Measurements from ENCODE around the gene BAZ1B. TPM values are rescaled to one million over a fixed set of nuclear protein-coding genes. Genes with fewer than 3 reads are reported as not detected.

Gene BAZ1B
- total and polyA plus RNA-seq, 9 of the 15 experiments (the other 6 are each of a cell fraction or from before 2014, with no cell fraction given) = 15.0 to 134 (median 79.5) TPM

- TF ChIP-seq FUS (optimal IDR thresholded peaks at IDR 0.05; ENCODE audit: low read depth, low read length) (no peak), TSC22D4 (tag; IDR thresholded peaks at IDR 0.05) (no peak), TOE1 (IDR thresholded peaks at IDR 0.05; ENCODE audit: borderline replicate concordance) (no peak), TOE1 (CRISPR knock-in tag; IDR thresholded peaks at IDR 0.05; ENCODE audit: borderline replicate concordance, low read depth) (no peak), ZNF41 (CRISPR knock-in tag; conservative IDR thresholded peaks at IDR 0.05) (no peak)
These were observed 19.6 kb upstream of the BAZ1B start (continued) for GRCh38 chr7:73541722-73542121.

- H4K20me1 ChIP-seq (replicated peaks; ENCODE audit: control insufficient read depth, insufficient read depth, low read length) = peaks cover 3% of the 10 kb centered on the region; the same call in 1 of the 2 replicates
- H3K4me2 ChIP-seq (ENCODE audit: insufficient read depth, low read length) = no peak overlapping the region
- peak overlapping the region in 1 of 2 experiments; percentile 49; a peak in 1 of 4 replicates for H3K9ac ChIP-seq (ENCODE audit: insufficient read depth in 1 of 2, low read depth in 2 of 2, low read length in 2 of 2)
- H3K4me3 ChIP-seq = no peak overlapping the region
- FAIRE-seq = no peak
- no peak for ATAC-seq
- no peaks in the 10 kb centered on the region for H3K9me1 ChIP-seq (ENCODE audit: control insufficient read depth, insufficient read depth, low read length)
- ChIA-PET POLR2A (interaction anchor here (0.7 to 3.6 kb wide), 6 partner anchors 9 to 225 kb away, joined by 3 to 19 read pairs (median 4); partner anchors contain the start of gene BCL7B), CTCF (ENCODE audit: low intra/inter-chr PET ratio) (no interaction called here)
- H3K9me3 ChIP-seq (replicated peaks; ENCODE audit: control insufficient read depth, insufficient read depth, low read depth, low read length) = no peaks in the 10 kb centered on the region
- peaks cover 85% of the 10 kb centered on the region; the same call in 2 of the 3 replicates for H3K36me3 ChIP-seq (ENCODE audit: control insufficient read depth, insufficient read depth, low read length)
- DNase-seq (ENCODE audit: extremely low read depth in 1 of 4, low spot score in 3 of 4) = peak in 2 of 4 experiments; percentile 12 to 13
- 89% methylated on average over 13 of the region's 13 CpGs for WGBS (ENCODE audit: insufficient coverage, low coverage, missing lambda C conversion rate)
- H3K79me2 ChIP-seq (ENCODE audit: control insufficient read depth, insufficient read depth, low read length) = peaks cover 11% of the 10 kb centered on the region
- H3K4me1 ChIP-seq (replicated peaks in 1 of 2; ENCODE audit: control insufficient read depth in 2 of 2, insufficient read depth in 2 of 2, low read length in 2 of 2) = no peaks in the 10 kb centered on the region
- BruUV-seq (replicated peaks) = no TSS peak
- in situ Hi-C loops (cut with MboI) (no loop called here), intact Hi-C loops (cut with micrococcal nuclease) (no loop called here)
- H3K27ac ChIP-seq (ENCODE audit: extremely low read depth, low read depth, low read length) = no peak overlapping the region
- H2AFZ ChIP-seq (ENCODE audit: low read depth, low read length) = no peak overlapping the region
- no peaks in the 10 kb centered on the region for H3K27me3 ChIP-seq (ENCODE audit: control insufficient read depth in 2 of 2, insufficient read depth in 2 of 2, low read length in 2 of 2)
- no peak for TF ChIP-seq BRF2 (IDR thresholded peaks at IDR 0.05; ENCODE audit: borderline replicate concordance, insufficient read depth, insufficient read length)
- no peak for TF ChIP-seq NKRF (IDR thresholded peaks at IDR 0.05; ENCODE audit: borderline replicate concordance)
- TF ChIP-seq ZKSCAN3 (CRISPR knock-in tag; IDR thresholded peaks at IDR 0.05) = no peak
- no peak for TF ChIP-seq GTF2E2 (tag; IDR thresholded peaks at IDR 0.05)
- TF ChIP-seq RERE (CRISPR knock-in tag; IDR thresholded peaks at IDR 0.05; ENCODE audit: borderline replicate concordance) = no peak
- no peak for TF ChIP-seq KDM1A (IDR thresholded peaks at IDR 0.05)
- no peak for TF ChIP-seq ZNF239 (CRISPR knock-in tag; IDR thresholded peaks at IDR 0.05)
- no peak for TF ChIP-seq ZBTB1 (CRISPR knock-in tag; IDR thresholded peaks at IDR 0.05; ENCODE audit: borderline replicate concordance, low read depth)
These were observed 17.6 kb upstream of the BAZ1B start for GRCh38 chr7:73539709-73540108.
